Stimulated activated CD8-positive, alpha-beta memory T cell treated with anti-CD3 and anti-CD28 coated beads, Interleukin-7, amount 100 ng/mL, for 1 hour (primary cell): ENCODE measurements around the gene CDC42.

Experiments used
- DNase-seq, 2 donors: peaks; one replicate each; pipeline ENCODE4 v3.0.0-alpha.2; 2020; ENCODE audit warnings: low read depth in 2 of 2

CDC42 gene

GRCh38 chr1:22108339-22109105 is 56.0 kb downstream of the CDC42 start:
- no peak for DNase-seq

- no peak for DNase-seq
Measured at GRCh38 chr1:22110016-22110415, 57.5 kb downstream of the CDC42 start.

- DNase-seq: no peak
Measured at GRCh38 chr1:22111115-22111514, 58.6 kb downstream of the CDC42 start.

- no peak for DNase-seq
Measured at GRCh38 chr1:22111620-22112019, 59.1 kb downstream of the CDC42 start.

- DNase-seq: no peak
Measured at GRCh38 chr1:22112554-22112953, 60.0 kb downstream of the CDC42 start.

- DNase-seq: no peak
Measured at GRCh38 chr1:22114083-22115012, 61.8 kb downstream of the CDC42 start.

- no peak for DNase-seq
Measured at GRCh38 chr1:22115286-22115685, 62.8 kb downstream of the CDC42 start.

GRCh38 chr1:22117238-22117637 is 64.7 kb downstream of the CDC42 start:
- no peak for DNase-seq

- DNase-seq: no peak
Measured at GRCh38 chr1:22117851-22118250, 65.3 kb downstream of the CDC42 start.

GRCh38 chr1:22118291-22118992 is 65.9 kb downstream of the CDC42 start:
- no peak for DNase-seq

- DNase-seq: no peak
Measured at GRCh38 chr1:22119626-22120468, 67.3 kb downstream of the CDC42 start.

GRCh38 chr1:22120469-22120790 is 67.9 kb downstream of the CDC42 start:
- DNase-seq: no peak

GRCh38 chr1:22121421-22121911 is 69.0 kb downstream of the CDC42 start:
- DNase-seq: no peak

GRCh38 chr1:22122273-22123070 is 70.0 kb downstream of the CDC42 start:
- DNase-seq: no peak

- no peak for DNase-seq
Measured at GRCh38 chr1:22123071-22123390, 70.5 kb downstream of the CDC42 start.

GRCh38 chr1:22123901-22124404 is 71.4 kb downstream of the CDC42 start:
- no peak for DNase-seq

GRCh38 chr1:22124592-22125229 is 72.2 kb downstream of the CDC42 start:
- DNase-seq: no peak

GRCh38 chr1:22126531-22126930 is 74.0 kb downstream of the CDC42 start:
- no peak for DNase-seq

- DNase-seq: no peak
Measured at GRCh38 chr1:22127248-22127647, 74.7 kb downstream of the CDC42 start.

GRCh38 chr1:22127731-22128130 is 75.2 kb downstream of the CDC42 start:
- no peak for DNase-seq
